SW 1271 (cell line): ENCODE measurements around the gene ECI1.
A peak's percentile ranks its signal among the peaks of the same experiment; 100 is the strongest.

Experiments used
- DNase-seq, 2 experiments: peaks; one replicate each; lab custom pipeline; 2025; lab: John Stamatoyannopoulos, UW

ECI1 gene, protein sequence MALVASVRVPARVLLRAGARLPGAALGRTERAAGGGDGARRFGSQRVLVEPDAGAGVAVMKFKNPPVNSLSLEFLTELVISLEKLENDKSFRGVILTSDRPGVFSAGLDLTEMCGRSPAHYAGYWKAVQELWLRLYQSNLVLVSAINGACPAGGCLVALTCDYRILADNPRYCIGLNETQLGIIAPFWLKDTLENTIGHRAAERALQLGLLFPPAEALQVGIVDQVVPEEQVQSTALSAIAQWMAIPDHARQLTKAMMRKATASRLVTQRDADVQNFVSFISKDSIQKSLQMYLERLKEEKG

DNA sequence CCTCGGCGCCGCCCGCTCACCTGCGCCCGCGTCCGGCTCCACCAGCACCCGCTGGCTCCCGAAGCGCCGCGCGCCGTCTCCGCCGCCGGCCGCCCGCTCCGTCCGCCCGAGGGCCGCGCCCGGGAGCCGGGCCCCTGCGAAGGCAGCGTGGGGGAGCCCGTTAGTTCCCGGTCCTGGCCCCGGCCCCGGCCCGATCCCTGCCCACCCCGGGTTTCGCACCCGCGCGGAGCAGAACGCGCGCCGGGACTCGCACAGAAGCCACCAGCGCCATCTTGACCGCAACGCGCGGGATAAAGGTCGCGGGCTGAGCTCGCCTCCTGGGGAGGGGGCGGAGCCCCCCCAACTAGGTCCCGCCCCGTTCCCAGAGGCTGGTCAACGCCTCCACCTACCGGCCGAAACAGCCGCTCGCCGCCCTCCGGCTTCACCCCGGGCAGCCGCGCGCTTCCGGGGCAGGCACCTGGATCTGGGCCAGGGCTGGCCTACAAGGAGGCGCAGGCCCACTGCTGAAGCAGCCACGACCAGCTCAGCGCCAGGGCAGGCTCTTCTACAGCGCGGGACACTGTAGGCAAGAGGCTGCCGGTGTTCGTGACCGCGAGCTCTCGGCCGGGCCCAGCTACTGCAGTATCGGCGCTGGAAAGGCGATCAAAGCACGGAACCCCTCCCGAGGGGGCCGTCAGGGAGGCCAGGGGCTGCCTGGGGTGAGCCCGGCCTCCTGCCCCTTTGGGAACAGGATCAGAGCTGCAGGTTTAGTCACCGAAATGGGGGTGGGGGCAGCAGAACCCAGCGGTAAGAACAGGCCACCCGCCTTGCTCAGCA lies at the start of gene ECI1:
ECI1 (minus strand) TSS at position 292 of the 816 bp plus-strand sequence; CDS start at position 271, 21 bp downstream.
- peak; percentile 56 to 79 for DNase-seq

DNA sequence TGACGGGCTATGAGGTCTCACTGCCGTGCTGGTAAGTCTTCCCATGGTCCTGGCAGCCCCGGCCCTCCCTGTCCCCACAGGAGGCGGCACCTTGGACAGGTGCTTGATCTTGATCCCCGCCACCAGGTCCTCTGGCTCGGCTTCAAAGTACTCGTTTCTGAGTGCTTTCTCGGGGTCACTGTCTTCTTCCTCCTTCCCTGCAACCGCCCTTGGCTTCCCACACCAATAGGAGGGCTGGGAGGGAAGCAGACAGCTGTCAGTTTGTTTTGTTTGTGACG lies 48.5 kb upstream of the ECI1 start:
- no peak for DNase-seq

DNA sequence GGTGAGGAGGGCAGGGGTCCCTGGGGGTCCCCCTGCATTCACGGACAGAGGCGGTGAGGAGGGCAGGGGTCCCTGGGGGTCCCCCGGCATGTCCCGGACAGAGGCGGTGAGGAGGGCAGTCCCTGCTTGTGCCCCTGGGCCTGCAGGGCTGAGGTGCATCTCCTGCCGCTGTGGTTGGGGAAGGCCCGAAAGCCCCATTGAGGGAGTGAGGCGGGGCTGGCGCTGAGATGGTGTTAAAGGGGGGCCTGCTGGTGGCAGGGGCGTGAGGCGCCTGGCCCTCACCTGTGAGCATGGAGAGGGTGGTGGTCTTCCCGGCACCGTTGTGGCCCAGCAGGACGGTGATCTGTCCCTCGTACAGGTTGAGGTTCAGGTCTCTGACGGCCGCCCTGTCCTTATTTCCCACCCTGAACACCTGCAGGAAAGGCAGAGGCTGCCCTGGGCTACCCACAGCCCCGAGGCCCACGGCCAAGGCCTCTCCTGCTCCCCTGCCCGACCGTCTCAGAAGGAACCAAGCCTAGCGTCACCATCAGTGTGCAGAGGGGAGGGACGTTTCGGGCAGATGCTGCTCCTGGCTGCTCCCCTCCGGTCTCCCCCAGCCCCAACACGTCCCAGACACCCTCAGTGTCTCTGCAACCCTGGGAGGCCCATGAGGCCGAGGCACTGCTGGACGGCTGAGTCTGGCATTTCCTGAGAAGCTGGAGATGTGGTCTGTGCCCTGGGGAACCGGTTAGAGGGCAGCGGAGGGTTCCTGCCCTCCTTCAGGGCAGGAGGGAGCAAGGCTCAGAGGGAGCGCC lies 47.9 kb upstream of the ECI1 start:
- DNase-seq: no peak

DNA sequence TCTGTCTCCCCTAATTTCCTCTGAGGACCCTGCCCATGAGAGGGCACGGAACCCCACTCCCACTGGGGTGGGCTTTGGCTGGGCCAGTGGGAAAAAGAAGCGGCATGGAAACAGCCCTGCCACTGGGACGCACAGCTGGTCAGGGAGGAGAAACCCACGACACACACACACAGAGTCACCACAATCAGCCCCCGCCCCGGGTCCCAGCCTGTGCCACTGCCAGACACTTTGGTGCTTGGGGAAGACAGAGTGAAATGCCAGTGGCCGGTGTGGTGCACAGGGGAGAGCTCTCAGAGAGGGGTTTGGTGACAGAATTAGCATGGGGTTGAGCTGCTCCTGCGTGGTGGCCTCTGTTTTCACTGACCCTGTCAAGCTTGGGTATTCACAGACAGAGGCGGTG lies 47.2 kb upstream of the ECI1 start:
- DNase-seq: no peak

DNA sequence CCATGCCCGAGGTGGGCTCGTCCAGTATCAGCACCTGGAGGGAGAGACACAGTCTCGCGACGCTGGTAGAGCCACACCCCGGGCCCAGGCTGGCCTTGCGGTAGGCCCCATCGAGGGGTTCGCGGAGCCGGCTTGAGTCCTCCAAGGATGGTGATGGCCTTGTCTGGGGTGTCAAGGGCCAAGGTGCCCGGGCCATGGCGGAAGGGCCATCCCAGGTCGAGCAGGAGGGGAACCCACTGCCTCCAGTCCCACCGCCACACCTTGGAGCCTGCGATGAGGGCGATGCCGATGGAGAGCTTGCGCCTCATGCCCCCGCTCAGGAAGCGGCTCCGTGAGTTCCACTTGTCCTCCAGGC lies 46.1 kb upstream of the ECI1 start:
- no peak for DNase-seq

DNA sequence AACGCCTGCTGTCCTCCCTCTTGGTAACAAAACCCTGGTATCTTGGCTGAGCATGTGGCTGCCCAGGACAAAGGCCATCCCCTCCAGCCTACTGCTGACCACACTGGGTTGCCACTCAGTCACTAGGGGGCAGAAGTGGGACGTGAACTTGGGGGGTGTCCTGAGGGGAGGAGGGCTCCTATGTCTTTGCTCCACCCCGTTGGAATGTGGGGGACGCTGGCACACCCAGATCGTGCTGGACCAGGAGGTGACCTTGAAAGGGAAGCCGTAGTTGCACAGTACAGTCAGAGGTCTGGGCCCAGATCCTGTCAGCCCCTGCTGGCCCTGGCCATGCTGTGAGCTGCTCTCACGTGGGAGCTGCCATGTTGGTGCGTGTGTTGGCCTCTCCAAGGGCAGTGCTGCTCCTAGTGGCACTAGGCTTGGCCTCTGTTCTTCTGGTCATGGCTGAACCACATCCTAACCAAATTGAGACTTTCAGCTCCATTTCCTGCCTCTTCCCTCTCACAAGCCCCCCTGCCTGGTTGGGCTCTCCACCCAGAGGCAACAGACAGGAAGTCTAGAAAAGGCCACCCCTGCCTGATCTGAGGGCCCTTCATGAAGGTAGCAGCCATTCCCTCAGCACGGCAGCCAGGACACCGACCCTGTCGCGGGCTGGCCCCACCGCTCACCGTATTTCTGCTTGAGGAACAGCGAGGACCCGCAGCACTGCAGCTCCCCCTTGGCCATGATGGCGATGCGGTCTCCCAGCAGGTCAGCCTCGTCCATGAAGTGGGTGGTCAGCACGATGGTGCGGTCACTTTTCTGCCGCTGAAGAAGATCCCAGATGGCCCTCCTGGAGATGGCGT lies 45.5 kb upstream of the ECI1 start:
- no peak for DNase-seq

DNA sequence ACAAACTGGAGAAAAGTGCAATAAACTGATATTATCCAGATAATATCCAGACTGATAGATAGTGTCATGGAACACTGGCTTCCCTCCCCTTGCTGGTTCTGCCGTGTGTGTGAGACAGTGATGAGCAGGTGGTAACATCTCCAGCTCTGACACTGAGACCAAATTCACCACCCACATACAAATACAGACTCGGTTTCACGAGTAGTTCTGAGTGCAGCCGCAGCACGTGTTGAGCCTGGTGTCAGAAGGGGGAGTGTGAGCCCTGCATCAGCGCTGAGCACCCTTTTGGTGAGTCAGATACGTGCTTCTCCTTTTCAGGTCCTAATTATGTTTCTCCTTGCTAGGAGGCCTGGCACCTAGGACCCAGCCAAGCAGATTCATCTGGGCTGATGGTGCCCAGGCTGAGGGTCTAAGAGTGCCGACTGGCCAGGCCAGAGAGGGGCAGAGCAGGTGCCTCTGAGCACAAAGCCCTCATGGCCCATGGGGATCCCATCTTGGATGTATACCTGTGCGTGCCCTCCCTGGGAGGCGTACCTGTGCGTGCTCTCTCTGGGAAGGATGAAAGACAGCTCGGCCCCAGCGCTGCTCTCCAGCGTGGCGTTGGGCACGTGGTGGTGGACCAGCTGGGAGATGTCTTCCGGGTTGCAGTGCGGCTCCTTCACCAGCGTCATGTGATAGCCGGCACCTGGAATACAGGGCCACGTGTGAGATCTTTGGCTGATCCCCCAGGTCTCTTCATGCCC lies 43.8 kb upstream of the ECI1 start:
- no peak for DNase-seq

DNA sequence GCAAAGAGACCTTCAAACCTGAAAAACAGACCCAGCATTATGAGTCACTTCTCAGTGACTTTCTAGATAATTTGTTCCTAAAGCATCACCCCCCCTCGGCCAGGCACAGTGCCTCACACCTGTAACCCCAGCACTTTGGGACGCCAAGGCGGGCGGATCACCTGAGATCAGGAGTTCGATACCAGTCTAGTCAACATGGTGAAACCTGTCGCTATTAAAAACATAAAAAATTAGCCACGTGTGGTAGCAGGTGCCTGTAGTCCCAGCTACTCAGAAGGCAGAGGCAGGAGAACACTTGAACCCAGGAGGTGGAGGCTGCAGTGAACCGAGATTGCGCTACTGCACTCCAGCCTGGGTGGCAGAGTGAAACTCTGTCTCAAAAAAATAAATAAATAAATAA lies 40.8 kb upstream of the ECI1 start:
- no peak for DNase-seq

DNA sequence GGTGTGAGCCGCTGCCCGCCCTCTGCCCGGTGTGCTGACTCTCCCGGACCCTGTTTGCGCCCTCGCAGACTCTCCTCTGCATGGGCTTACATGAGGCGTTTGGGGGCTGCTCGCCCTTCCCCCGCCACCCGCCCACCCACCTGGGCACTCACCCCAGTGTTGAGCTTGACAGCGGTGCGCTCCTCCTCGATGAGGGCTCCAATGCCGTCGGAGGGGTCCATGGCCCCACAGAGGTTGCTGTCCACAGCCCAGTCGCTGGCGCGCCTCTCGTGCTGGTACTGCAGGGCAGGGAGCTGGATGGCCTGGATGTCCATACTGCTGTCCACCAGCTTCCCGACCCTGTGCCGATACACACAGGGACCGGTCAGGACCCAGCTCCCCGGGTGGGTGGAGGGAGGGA lies 37.9 kb upstream of the ECI1 start:
- DNase-seq: no peak

DNA sequence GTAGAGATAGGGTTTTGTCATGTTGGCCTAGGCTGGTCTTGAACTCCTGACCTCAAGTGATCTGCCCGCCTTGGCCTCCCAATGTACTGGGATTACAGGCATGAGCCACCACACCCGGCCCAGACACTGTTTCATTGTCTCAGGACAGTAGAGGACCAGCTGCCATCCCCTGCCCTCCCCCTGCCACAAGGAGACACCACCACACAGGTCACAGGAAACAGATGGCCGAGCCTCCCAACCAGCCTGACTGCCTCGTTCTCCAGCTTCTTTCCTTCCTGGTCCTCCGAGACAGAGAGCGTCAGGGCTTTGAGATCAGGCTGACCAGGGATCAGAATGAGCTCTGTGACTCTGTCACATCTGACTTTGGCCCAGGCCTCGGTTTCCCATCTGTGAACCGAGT lies 37.3 kb upstream of the ECI1 start:
- no peak for DNase-seq

DNA sequence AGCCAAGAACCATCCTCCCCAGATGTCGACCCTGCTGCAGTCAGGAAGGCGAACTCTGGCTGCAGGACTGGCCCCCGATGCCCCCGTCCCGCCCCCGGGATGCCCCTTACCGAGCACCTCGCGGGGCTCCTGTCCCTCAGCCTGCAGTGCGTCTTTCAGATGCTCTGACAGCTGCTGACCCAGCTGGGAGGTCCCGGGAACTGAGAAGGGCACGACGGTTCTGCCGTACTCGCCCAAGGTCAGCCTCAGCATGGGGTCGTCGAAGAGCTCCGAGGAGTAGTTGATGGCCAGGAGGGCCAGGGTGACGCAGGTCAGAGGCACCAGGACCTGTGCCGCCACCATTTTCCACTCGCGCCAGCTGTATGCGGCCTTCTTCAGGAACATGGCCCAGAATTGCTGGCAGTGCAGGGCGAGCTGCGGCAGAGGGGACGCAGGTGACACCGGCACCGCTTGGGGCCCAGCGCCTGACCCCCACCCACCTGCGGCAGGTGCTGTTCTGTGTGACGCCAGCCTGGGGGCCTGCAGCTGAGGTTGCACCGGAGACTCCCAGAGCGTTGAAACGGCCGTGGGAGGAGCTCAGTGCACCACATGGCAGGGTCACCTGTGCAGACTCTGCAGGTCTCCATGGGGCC lies 36.6 kb upstream of the ECI1 start:
- no peak for DNase-seq

DNA sequence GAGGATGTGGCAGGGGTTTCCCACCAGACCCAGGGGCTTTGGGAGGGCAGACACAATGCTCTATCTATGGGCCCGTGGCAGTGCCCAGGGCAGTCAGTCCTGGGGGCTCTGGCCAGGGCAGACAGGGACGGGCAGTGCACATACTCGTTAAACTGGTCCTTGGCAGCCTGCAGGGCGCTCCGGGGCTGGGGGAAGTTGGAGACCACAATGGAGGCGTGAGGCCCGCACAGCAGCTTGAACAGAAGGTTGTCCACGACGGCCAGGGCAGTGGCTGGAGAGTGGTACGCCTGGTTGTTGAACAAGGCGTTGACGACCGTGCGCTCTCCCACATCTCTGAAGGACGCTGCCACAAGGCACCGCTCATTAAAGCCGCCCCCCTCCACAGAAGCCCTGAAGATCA lies 35.2 kb upstream of the ECI1 start:
- DNase-seq: no peak

DNA sequence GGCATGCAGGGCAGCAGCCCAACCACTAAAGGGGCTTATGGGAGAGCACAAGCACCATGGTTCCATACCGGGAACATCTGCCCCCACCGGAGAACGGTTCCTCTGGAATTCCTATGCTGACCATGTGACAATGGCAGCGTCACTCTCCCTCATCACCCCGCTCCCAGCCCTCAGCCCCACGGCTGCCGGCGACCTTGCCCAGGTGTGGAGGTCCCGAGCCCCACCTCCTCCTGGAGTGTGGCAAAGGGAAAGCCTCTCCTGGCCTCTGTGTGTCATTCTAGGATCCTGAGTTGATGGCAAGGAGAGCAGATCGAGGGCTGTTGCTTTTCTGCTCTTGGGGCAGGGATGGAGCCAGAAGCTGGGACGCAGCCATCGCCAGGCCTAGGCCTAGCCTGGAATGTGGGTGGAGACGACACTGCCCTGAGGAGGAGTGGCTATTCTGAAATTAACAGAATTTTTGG lies 34.4 kb upstream of the ECI1 start:
- DNase-seq: no peak

DNA sequence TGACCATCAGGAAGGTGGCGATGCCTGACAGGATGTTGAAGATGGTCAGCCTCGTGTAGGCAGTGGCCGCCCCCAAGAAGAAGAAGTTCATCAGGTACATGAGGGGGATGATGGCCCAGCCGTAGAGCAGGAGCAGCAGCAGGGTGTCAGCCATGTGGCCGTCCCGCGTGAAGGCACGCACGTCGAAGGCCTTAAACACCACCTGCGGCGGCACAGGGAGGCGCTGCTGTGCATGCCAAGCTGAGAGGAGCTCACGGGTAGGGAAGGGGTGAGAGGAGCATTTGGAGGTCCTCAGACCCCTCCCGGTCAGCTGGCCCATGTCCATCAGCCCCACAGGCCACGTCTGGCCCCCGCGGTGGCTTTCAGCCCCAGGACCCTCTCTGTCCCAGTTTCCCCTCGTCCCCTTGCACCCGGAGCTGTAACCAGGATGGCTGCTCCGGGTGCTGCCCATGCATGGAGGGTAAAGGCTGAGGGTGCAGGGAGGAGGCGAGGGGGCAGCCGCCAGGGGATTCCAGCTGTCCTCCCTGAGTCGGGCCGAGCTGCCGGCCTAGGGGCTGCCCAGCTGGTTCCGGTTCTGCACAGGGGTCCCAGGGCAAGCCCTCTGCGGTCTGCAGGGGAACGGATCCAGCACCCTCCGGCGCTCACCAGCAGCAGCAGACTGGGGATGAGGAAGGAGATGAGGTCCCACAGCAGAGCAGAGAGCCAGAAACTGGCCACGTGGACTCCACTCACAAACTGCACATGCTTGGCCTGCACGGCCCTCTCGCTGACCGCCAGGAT lies 33.6 kb upstream of the ECI1 start:
- no peak for DNase-seq

DNA sequence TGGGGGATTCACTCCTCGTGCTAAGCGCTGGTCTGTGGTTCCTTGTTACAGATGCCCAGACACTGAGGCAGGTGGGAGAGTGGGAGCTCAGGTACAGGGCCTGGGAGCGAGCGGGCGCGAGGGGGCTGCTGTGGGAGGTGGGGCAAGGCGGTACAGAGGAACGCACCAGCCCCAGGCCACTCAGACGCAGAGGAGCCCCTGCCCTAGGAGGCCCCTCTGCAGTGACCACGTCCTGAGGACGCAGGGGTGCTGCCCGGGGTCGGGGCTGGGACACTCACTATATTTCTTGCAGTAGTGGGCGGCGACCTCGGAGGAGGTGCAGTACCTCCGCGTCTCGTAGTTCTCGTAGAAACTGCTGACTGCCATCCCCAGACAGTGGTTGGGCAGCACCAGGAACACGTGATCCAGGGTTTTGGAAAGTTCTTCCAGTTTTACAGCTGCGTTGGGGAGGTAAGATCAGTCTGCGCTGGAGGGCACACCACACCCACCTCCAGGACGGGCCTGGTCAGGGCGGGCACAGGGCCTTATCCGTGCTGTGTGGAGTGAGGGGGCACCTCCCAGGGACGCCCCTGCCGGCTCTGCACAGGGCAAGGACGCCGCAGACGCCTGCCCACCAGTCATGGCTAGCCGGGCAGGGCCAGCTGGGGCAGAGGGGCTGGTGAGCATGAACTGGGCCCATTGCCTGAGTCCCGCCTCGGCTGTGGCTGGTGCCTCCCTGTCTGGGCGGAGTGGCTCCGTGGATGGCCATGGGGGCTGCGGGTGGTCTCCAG lies 32.8 kb upstream of the ECI1 start:
- no peak for DNase-seq

DNA sequence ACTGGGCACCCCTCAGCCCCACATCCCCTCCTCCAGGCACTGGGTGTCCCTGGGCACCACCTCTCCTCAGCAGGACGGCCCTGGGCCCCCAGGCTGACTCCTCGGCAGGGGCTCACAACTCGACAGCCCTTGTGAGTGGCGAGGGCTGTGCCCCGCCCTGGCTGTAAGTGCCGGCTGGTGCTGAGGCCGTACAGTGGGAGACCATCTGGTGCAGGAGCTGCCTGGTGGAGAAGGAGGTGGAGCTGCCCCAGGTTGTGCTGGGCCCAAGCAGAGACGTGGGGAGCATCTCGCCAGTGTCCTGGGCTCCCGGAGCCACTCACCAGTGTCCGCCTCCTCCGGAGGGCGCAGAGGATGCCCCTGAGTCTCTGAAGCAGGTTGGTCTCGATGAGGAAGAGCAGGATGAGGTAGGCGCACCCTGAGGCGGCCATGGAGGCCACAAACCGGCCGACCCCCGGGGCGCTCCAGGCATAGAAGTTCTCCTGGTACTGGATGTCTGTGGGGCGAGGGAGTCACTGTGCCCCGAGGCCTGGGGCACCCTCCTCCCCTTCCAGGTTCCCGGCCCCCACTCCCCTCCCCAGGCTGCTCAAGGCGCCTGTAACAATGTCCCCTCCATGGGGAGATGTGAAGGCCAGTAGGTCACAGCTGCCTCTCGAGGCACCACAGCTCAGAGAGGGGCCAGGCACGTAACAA lies 31.6 kb upstream of the ECI1 start:
- DNase-seq: no peak

DNA sequence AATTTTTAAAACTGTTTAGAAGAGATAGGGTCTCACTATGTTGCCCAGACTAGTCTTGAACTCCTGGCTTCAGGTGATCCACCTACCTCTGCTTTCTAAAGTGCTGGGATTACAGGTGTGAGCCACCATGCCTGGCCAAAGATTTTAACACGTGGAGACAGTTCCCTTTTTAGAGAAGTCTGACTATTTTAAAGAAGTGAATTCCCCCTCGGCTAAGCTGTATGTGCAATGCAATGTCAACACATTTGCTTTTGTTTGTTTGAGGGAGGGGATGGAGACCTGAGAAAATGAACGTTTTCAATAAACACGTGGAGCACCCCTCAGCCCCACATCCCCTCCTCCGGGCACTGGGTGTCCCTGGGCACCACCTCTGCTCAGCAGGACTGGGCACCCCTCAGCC lies 30.9 kb upstream of the ECI1 start:
- DNase-seq: no peak

DNA sequence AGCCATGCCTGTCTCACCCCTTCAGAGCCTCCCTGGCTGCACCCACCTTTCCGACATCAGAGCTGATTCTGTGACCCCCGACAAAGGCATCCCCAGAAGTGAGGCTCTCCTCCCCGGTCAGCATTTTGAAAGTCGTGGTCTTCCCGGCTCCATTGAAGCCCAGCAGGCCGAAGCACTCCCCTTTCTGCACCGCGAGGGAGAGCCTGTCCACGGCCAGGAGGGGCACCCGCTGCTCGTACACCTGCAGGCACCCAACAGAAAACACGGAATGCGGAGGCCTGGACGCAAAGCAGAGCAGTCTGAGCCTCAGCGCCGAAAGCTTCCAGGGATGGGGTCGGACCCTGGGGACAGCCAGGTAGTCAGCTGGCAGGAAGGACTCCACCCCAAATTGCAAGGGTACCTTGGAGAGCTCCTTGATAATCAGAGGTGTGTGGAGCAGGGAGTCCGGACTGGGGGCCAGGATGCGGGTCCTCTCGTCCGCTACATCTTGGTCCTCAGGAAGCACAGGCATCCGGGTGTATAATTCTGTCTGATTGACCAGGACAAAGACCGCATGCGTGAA lies 29.7 kb upstream of the ECI1 start:
- DNase-seq: no peak
